PFSK-1 (cell line): ENCODE measurements around the gene FRMD8.

Source experiments
- FOXP2 ChIP-seq: optimal IDR thresholded peaks from 2 replicates; pipeline ENCODE3; 2011; ENCODE audit warnings: borderline replicate concordance, control low read depth, inconsistent platforms; ENCODE audit not compliant: insufficient read depth; ENCODE audit errors: extremely low read length, extremely low read depth
- POLR2AphosphoS5 ChIP-seq: IDR thresholded peaks from 2 replicates; pipeline ENCODE4 v1.6.1; 2012; ENCODE audit warnings: low read depth, mild to moderate bottlenecking, control low read depth, low read length, moderate library complexity
- SIN3A ChIP-seq: IDR thresholded peaks from 2 replicates; pipeline ENCODE4 v1.6.1; 2012; ENCODE audit warnings: mild to moderate bottlenecking, low read length, moderate library complexity, borderline replicate concordance; ENCODE audit not compliant: insufficient read depth
- TAF1 ChIP-seq: IDR thresholded peaks from 2 replicates; pipeline ENCODE4 v1.6.1; 2012; ENCODE audit warnings: low read length, control low read depth, borderline replicate concordance; ENCODE audit not compliant: insufficient read depth
- TF ChIP-seq, protein P1 (sequence below), 2 experiments: IDR thresholded peaks; 2 replicates each; pipeline versions ENCODE4 v1.6.1 to v1.8.0; 2011 to 2012; ENCODE audit warnings: low read depth in 2 of 2, low read length in 2 of 2, control low read depth in 1 of 2, inconsistent platforms in 1 of 2, mild to moderate bottlenecking in 1 of 2, moderate library complexity in 1 of 2; ENCODE audit not compliant: insufficient read depth in 1 of 2

Gene FRMD8

DNA sequence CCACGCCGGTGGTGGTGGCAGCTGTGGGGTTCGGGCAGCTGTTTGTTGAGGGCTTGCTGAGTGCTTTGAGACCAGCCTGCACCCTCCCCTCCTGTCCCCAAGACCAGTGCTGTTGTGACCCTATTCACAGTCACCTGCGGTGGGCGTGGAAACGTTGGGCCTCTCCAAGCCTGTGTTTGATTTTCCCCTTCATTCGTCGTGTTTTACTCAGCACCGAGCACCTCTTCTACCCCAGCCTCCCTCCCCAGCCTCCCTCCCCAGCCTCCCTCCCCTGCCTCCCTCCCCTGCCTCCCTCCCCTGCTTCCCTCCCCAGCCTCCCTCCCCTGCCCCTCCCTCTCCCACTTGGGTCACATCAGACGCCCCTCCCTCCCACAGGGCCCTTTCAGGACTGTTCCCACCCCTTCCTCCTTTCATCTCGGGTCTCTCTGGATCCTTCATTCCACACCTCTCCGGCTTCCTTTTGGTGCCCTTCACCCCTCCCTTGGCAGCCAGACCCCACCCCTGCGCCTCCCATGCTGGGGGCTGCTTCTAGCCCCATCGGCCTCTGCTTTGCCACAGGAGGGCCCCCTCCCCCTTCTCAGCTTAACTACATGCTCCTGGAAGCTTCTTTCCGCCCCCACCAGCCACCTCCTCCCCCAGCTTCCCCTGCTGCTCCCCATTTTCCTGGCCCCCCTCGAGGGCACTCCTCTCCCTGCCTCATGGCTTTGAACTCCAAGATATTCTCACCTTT is 14.8 kb downstream of the FRMD8 start:
- TF ChIP-seq FOXP2 (no peak), POLR2AphosphoS5 (no peak), TAF1 (no peak), SIN3A (no peak)
- TF ChIP-seq, protein P1, sequence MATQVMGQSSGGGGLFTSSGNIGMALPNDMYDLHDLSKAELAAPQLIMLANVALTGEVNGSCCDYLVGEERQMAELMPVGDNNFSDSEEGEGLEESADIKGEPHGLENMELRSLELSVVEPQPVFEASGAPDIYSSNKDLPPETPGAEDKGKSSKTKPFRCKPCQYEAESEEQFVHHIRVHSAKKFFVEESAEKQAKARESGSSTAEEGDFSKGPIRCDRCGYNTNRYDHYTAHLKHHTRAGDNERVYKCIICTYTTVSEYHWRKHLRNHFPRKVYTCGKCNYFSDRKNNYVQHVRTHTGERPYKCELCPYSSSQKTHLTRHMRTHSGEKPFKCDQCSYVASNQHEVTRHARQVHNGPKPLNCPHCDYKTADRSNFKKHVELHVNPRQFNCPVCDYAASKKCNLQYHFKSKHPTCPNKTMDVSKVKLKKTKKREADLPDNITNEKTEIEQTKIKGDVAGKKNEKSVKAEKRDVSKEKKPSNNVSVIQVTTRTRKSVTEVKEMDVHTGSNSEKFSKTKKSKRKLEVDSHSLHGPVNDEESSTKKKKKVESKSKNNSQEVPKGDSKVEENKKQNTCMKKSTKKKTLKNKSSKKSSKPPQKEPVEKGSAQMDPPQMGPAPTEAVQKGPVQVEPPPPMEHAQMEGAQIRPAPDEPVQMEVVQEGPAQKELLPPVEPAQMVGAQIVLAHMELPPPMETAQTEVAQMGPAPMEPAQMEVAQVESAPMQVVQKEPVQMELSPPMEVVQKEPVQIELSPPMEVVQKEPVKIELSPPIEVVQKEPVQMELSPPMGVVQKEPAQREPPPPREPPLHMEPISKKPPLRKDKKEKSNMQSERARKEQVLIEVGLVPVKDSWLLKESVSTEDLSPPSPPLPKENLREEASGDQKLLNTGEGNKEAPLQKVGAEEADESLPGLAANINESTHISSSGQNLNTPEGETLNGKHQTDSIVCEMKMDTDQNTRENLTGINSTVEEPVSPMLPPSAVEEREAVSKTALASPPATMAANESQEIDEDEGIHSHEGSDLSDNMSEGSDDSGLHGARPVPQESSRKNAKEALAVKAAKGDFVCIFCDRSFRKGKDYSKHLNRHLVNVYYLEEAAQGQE (IDR thresholded peaks at IDR 0.05; ENCODE audit: insufficient read depth in 1 of 2, low read depth in 2 of 2, low read length in 2 of 2): no peak

DNA sequence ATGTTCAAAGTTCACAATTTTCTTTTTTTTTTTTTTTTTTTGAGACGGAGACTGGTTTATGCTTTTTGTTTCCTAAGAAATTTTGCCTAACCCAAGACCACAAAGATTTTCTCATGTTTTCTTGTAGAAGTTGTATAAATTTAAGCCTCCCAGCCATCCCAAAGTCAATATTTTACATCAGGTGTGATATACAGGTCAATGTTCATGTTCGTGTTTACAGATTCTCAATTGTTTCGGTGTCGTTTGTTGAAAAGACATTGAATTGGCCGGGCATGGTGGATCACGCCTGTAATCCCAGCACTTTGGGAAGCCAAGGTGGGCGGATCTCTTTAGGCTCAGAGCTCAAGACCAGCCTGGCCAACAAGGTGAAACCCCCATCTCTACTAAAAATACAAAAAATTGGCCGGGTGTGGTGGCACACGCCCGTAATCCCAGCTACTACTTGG is 15.4 kb downstream of the FRMD8 start:
- TF ChIP-seq TAF1: no peak
- no peak for TF ChIP-seq SIN3A
- TF ChIP-seq, protein P1 (IDR thresholded peaks at IDR 0.05; ENCODE audit: insufficient read depth in 1 of 2, low read depth in 2 of 2, low read length in 2 of 2): no peak
- no peak for TF ChIP-seq FOXP2
- TF ChIP-seq POLR2AphosphoS5: no peak

GRCh38 chr11:65402790-65403189 is 16.4 kb downstream of the FRMD8 start:
- TF ChIP-seq, protein P1 (IDR thresholded peaks at IDR 0.05; ENCODE audit: insufficient read depth in 1 of 2, low read depth in 2 of 2, low read length in 2 of 2): no peak
- TF ChIP-seq POLR2AphosphoS5 (no peak), FOXP2 (no peak), TAF1 (no peak), SIN3A (no peak)

DNA sequence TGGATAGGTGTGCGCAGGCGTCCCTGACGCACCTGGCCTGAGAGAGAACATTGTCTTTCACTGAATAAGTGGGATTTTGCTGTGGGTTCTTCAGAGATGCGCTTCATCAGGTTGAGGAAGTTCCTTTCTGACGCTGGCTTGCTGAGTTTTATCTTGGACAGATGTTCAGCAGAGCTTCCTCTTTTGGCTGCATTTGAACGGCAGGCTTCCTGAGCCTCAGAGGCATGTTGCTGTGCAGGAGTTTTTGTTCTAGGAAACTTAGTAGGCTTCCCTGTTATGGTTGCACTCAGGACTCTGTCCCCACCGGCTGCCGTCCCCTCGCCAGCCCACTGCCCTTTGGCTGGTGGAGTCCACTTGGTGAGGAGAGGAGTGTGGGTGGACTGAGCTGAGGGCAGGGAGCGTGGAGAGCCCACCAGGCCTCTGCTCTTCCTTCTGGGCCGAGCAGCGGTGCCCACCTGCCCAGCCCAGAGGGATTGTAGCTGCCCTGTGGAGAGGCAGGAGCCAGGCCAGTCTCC is 17.2 kb downstream of the FRMD8 start:
- TF ChIP-seq FOXP2: no peak
- no peak for TF ChIP-seq TAF1
- TF ChIP-seq, protein P1 (IDR thresholded peaks at IDR 0.05; ENCODE audit: insufficient read depth in 1 of 2, low read depth in 2 of 2, low read length in 2 of 2): no peak
- TF ChIP-seq POLR2AphosphoS5: no peak
- TF ChIP-seq SIN3A: no peak

GRCh38 chr11:65404210-65404609 is 17.8 kb downstream of the FRMD8 start:
- TF ChIP-seq TAF1: no peak
- no peak for TF ChIP-seq SIN3A
- TF ChIP-seq POLR2AphosphoS5: no peak
- TF ChIP-seq, protein P1 (IDR thresholded peaks at IDR 0.05; ENCODE audit: insufficient read depth in 1 of 2, low read depth in 2 of 2, low read length in 2 of 2): no peak
- no peak for TF ChIP-seq FOXP2
